ENCODE data around the gene ZC3H13. TPM values are rescaled to one million over a fixed set of nuclear protein-coding genes. Genes with fewer than 3 reads are reported as not detected.
"Not testable (repeated sequence)": the region's sequence is repeated elsewhere in the genome, so short reads cannot be mapped to it uniquely, and the experiment has no call there.

The ZC3H13 gene
- total and polyA plus RNA-seq, 3 donors from 2014 or later = 10.2 to 43.7 (median 36.8) TPM

GRCh38 chr13:45994752-45995151, 57.8 kb downstream of the ZC3H13 start:
- no peaks in the 10 kb centered on the region for H3K9me3 ChIP-seq
- WGBS, 2 donors = 75 to 83% methylated on average over 2 of the region's 2 CpGs
- intact Hi-C loops (cut with DNase I; ENCODE audit: low total_unique reads) = no loop called here
- H3K27ac ChIP-seq = no peak overlapping the region
- TF ChIP-seq POLR2A (IDR thresholded peaks at IDR 0.05) (no peak), CTCF (IDR thresholded peaks at IDR 0.05) (no peak)
- no peaks in the 10 kb centered on the region for H3K27me3 ChIP-seq
- DNase-seq = no peak
- no peaks in the 10 kb centered on the region for H3K4me1 ChIP-seq
- H3K36me3 ChIP-seq (ENCODE audit: low read depth, missing control alignments) = no peaks in the 10 kb centered on the region
- H3K4me3 ChIP-seq = no peak overlapping the region

GRCh38 chr13:45989607-45990006, 62.9 kb downstream of the ZC3H13 start:
- no peak overlapping the region for H3K27ac ChIP-seq
- no peaks in the 10 kb centered on the region for H3K36me3 ChIP-seq (ENCODE audit: low read depth, missing control alignments)
- no peaks in the 10 kb centered on the region for H3K27me3 ChIP-seq
- H3K4me1 ChIP-seq = no peaks in the 10 kb centered on the region
- no peaks in the 10 kb centered on the region for H3K9me3 ChIP-seq
- DNase-seq = no peak
- intact Hi-C loops (cut with DNase I; ENCODE audit: low total_unique reads) = no loop called here
- H3K4me3 ChIP-seq = no peak overlapping the region
- no peak for TF ChIP-seq CTCF (IDR thresholded peaks at IDR 0.05)

GRCh38 chr13:45981127-45981526, 71.4 kb downstream of the ZC3H13 start:
- intact Hi-C loops (cut with DNase I; ENCODE audit: low total_unique reads); H3K27ac ChIP-seq; H3K36me3 ChIP-seq (ENCODE audit: low read depth, missing control alignments); H3K4me1 ChIP-seq; DNase-seq; H3K9me3 ChIP-seq; H3K27me3 ChIP-seq; H3K4me3 ChIP-seq: not testable (repeated sequence)
- WGBS, 2 donors = 100% methylated on average over 1 of the region's 2 CpGs; no CpG with 5 or more reads in 1 of the 2 donors

GRCh38 chr13:45975337-45975736, 77.2 kb downstream of the ZC3H13 start:
- intact Hi-C loops (cut with DNase I; ENCODE audit: low total_unique reads) = no loop called here
- H3K36me3 ChIP-seq (ENCODE audit: low read depth, missing control alignments) = no peaks in the 10 kb centered on the region

GRCh38 chr13:45974500-45974899, 78.0 kb downstream of the ZC3H13 start:
- Histone ChIP-seq H3K9me3 (no peaks in the 10 kb centered on the region), H3K4me3 (no peak overlapping the region), H3K36me3 (ENCODE audit: low read depth, missing control alignments) (no peaks in the 10 kb centered on the region), H3K27me3 (no peaks in the 10 kb centered on the region), H3K27ac (no peak overlapping the region), H3K4me1 (no peaks in the 10 kb centered on the region)
- no peak for DNase-seq
- 93 to 98% methylated on average over 2 of the region's 2 CpGs for WGBS, 2 donors
- no peak for TF ChIP-seq CTCF (IDR thresholded peaks at IDR 0.05)
- TF ChIP-seq POLR2A (IDR thresholded peaks at IDR 0.05) = no peak
- intact Hi-C loops (cut with DNase I; ENCODE audit: low total_unique reads) = no loop called here

More at GRCh38 chr13:45975337-45975736, 77.2 kb downstream of the ZC3H13 start:
- TF ChIP-seq CTCF (IDR thresholded peaks at IDR 0.05) (no peak), POLR2A (IDR thresholded peaks at IDR 0.05) (no peak)
- no peak overlapping the region for H3K4me3 ChIP-seq
- no peaks in the 10 kb centered on the region for H3K9me3 ChIP-seq
- H3K4me1 ChIP-seq = no peaks in the 10 kb centered on the region
- no peaks in the 10 kb centered on the region for H3K27me3 ChIP-seq
- 93 to 97% methylated on average over 29 of the region's 29 CpGs for WGBS, 2 donors
- no peak for DNase-seq
- H3K27ac ChIP-seq = no peak overlapping the region
